Parathyroid adenoma (tissue), 2 donors: ENCODE results near the gene TMCC1.

ENCODE experiments used
- H2AFZ ChIP-seq: fragments of 300-600 bp; sonication (generic); one replicate; pipeline ENCODE4 v1.7.0; 2017; ENCODE audit warnings: antibody characterized with exemption, mild to moderate bottlenecking
- H3K27ac ChIP-seq: fragments of 300-600 bp; sonication (generic); one replicate; pipeline ENCODE4 v1.7.0; 2017
- H3K27me3 ChIP-seq: fragments of 300-600 bp; sonication (generic); one replicate; pipeline ENCODE4 v1.7.0; 2017; ENCODE audit warnings: low read length; ENCODE audit not compliant: control insufficient read depth, insufficient read depth
- H3K36me3 ChIP-seq: fragments of 300-600 bp; sonication (generic); one replicate; pipeline ENCODE4 v1.7.0; 2017; ENCODE audit warnings: low read length; ENCODE audit not compliant: control insufficient read depth, insufficient read depth
- H3K4me1 ChIP-seq: fragments of 300-600 bp; sonication (generic); one replicate; pipeline ENCODE4 v1.7.0; 2017; ENCODE audit warnings: control low read depth
- H3K4me2 ChIP-seq: fragments of 300-600 bp; sonication (generic); one replicate; pipeline ENCODE4 v1.7.0; 2017; ENCODE audit warnings: low read length
- H3K4me3 ChIP-seq: fragments of 300-600 bp; sonication (generic); one replicate; pipeline ENCODE4 v1.7.0; 2017; ENCODE audit warnings: low read depth, low read length
- H3K79me2 ChIP-seq: fragments of 300-600 bp; sonication (generic); one replicate; pipeline ENCODE4 v1.7.0; 2017; ENCODE audit warnings: control low read depth
- H3K9ac ChIP-seq: fragments of 300-600 bp; sonication (generic); one replicate; pipeline ENCODE4 v1.7.0; 2017; ENCODE audit warnings: mild to moderate bottlenecking
- H3K9me3 ChIP-seq: fragments of 300-600 bp; sonication (generic); one replicate; pipeline ENCODE4 v1.7.0; 2017; ENCODE audit warnings: low read length; ENCODE audit not compliant: control insufficient read depth
- TF ChIP-seq, protein P1 (sequence below): fragments of 300-600 bp; sonication (generic); IDR thresholded peaks from one replicate; pipeline ENCODE4 v1.7.0; 2017; ENCODE audit warnings: antibody characterized with exemption, mild to moderate bottlenecking
- donor health status: primary hyperparathyroidism.

TMCC1 gene

DNA sequence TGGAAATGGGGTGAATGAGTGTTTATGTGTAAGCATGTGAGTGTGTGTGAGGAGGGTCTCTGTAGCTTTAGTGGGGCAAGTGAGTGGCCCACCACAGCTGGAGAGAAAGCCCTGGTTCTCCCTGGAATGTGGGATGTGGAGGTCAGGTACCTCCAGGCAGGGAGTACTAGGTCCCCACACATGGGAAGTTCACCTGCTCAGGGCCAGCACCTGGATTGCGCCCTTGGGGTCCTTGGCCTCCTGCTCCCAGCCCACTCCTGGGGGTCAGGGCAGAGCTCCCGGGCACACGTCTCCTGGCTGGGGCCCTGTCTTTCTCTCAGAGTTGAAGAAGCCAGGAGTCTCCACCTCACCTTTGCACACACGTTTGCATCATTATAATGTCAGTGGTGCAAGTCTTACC is 40.0 kb upstream of the TMCC1 start:
- no peaks in the 10 kb centered on the region for H3K36me3 ChIP-seq
- H3K4me1 ChIP-seq = no peaks in the 10 kb centered on the region
- no peak overlapping the region for H3K27ac ChIP-seq
- no peak overlapping the region for H3K4me2 ChIP-seq
- H3K9me3 ChIP-seq = no peaks in the 10 kb centered on the region
- no peak overlapping the region for H3K4me3 ChIP-seq
- H2AFZ ChIP-seq = no peak overlapping the region
- H3K79me2 ChIP-seq = no peaks in the 10 kb centered on the region
- H3K9ac ChIP-seq = no peak overlapping the region
- no peaks in the 10 kb centered on the region for H3K27me3 ChIP-seq
- TF ChIP-seq, protein P1, sequence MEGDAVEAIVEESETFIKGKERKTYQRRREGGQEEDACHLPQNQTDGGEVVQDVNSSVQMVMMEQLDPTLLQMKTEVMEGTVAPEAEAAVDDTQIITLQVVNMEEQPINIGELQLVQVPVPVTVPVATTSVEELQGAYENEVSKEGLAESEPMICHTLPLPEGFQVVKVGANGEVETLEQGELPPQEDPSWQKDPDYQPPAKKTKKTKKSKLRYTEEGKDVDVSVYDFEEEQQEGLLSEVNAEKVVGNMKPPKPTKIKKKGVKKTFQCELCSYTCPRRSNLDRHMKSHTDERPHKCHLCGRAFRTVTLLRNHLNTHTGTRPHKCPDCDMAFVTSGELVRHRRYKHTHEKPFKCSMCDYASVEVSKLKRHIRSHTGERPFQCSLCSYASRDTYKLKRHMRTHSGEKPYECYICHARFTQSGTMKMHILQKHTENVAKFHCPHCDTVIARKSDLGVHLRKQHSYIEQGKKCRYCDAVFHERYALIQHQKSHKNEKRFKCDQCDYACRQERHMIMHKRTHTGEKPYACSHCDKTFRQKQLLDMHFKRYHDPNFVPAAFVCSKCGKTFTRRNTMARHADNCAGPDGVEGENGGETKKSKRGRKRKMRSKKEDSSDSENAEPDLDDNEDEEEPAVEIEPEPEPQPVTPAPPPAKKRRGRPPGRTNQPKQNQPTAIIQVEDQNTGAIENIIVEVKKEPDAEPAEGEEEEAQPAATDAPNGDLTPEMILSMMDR = no peak

DNA sequence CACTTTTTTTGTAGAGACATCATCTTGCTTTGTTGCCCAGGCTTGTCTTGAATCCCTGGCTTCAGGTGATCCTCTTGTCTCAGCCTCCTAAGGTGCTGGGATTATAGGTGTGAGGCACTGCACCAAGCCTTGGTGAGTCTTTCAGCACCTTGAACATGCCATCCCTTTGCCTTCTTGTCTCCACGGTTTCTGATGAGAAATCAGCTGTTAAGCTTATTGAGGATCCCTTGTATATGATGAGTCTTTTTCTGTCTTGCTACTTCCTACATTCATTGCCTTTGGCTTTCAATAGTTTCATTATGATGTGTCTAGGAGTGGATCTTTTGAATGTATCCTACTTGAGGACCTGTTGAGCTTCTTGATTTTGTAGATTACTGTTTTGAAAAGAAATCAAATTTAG is 35.9 kb upstream of the TMCC1 start:
- no peaks in the 10 kb centered on the region for H3K79me2 ChIP-seq
- no peak overlapping the region for H2AFZ ChIP-seq
- H3K27me3 ChIP-seq = no peaks in the 10 kb centered on the region
- no peak overlapping the region for H3K4me3 ChIP-seq
- no peaks in the 10 kb centered on the region for H3K36me3 ChIP-seq
- no peak overlapping the region for H3K4me2 ChIP-seq
- TF ChIP-seq, protein P1 = no peak
- no peaks in the 10 kb centered on the region for H3K4me1 ChIP-seq
- no peaks in the 10 kb centered on the region for H3K9me3 ChIP-seq
- H3K27ac ChIP-seq = no peak overlapping the region
- H3K9ac ChIP-seq = no peak overlapping the region

DNA sequence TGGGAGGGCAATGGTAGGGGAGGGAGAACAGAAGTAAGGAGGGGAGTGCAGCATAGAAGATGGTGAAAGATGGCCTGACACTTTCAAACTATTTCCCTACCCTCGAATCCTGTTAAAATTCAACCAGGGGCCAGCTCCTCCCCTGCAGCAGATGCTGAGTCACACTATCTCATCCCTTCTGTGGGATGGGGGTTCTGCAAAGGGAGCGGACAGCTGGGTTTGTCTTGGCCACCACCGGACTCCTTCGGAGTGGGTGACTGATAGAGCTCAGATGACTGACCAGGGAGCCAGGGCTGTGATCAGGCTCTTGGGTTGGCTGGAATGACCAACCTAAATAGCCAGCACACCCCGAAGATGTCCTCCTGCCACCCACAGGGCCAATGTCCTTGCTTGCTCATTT is 33.6 kb upstream of the TMCC1 start:
- Histone ChIP-seq H3K4me1 (no peaks in the 10 kb centered on the region), H3K9ac (no peak overlapping the region), H3K27me3 (no peaks in the 10 kb centered on the region), H2AFZ (no peak overlapping the region), H3K27ac (no peak overlapping the region), H3K36me3 (no peaks in the 10 kb centered on the region), H3K9me3 (no peaks in the 10 kb centered on the region), H3K79me2 (no peaks in the 10 kb centered on the region), H3K4me3 (no peak overlapping the region), H3K4me2 (no peak overlapping the region)
- TF ChIP-seq, protein P1 = no peak

GRCh38 chr3:129919806-129920205 is 26.3 kb upstream of the TMCC1 start:
- H3K79me2 ChIP-seq = no peaks in the 10 kb centered on the region
- TF ChIP-seq, protein P1 = no peak
- H2AFZ ChIP-seq = no peak overlapping the region
- no peak overlapping the region for H3K4me3 ChIP-seq
- H3K4me1 ChIP-seq = no peaks in the 10 kb centered on the region
- no peak overlapping the region for H3K9ac ChIP-seq
- no peak overlapping the region for H3K27ac ChIP-seq
- H3K27me3 ChIP-seq = no peaks in the 10 kb centered on the region
- no peak overlapping the region for H3K4me2 ChIP-seq
- no peaks in the 10 kb centered on the region for H3K36me3 ChIP-seq
- no peaks in the 10 kb centered on the region for H3K9me3 ChIP-seq

DNA sequence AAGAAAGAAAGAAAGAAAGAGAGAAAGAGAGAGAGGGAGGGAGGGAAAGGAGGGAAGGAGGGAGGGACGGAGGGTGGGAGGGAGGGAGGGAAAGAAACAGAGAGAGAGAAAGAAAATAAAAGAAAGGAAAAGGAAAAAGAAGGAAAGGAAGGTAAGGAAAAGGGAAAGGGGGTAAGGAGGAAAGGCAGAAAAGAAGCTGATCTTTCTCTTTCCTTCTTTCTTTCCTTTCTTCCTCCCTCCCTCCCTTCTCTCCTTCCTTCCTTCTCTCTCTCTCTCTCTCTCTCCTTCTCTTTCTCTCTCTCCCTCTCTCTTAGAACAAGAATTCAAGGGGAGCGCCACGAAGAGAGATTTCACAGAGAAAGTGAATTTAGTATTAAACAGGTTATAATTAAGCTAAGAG is 25.8 kb upstream of the TMCC1 start:
- no peaks in the 10 kb centered on the region for H3K4me1 ChIP-seq
- no peaks in the 10 kb centered on the region for H3K36me3 ChIP-seq
- H3K9ac ChIP-seq = no peak overlapping the region
- no peaks in the 10 kb centered on the region for H3K79me2 ChIP-seq
- H2AFZ ChIP-seq = no peak overlapping the region
- H3K4me2 ChIP-seq = no peak overlapping the region
- H3K4me3 ChIP-seq = no peak overlapping the region
- H3K9me3 ChIP-seq = no peaks in the 10 kb centered on the region
- TF ChIP-seq, protein P1 = no peak
- no peak overlapping the region for H3K27ac ChIP-seq
- no peaks in the 10 kb centered on the region for H3K27me3 ChIP-seq
